Tibial artery (tissue), 4 donors: Measurements from ENCODE around the gene ZC3H12D.
"Not testable (repeated sequence)": the region's sequence is repeated elsewhere in the genome, so short reads cannot be mapped to it uniquely, and the experiment has no call there.

Experiments
- DNase-seq, 2 donors: peaks; one replicate each; pipeline ENCODE4 v3.0.0-alpha.2; 2019
- H3K27ac ChIP-seq, 2 donors: fragments of 200-600 bp; sonication (generic) in 1 of 2; 1 replicate in 1 of 2; 2 replicates in 1 of 2; pipeline ENCODE4 v1.5.1; 2018 to 2019; ENCODE audit warnings: mild to moderate bottlenecking in 1 of 2
- H3K27me3 ChIP-seq, 2 donors: fragments of 200-600 bp; sonication (generic) in 1 of 2; one replicate each; pipeline versions ENCODE4 v1.5.1 to v1.6.0; 2016 to 2019
- H3K36me3 ChIP-seq, 3 donors: fragments of 200-600 bp; sonication (generic) in 2 of 3; one replicate each; pipeline ENCODE4 v1.5.1; 2016 to 2019; ENCODE audit warnings: mild to moderate bottlenecking in 2 of 3
- H3K4me1 ChIP-seq, 4 donors: fragments of 200-600 bp; sonication (generic) in 2 of 4; 1 replicate in 3 of 4; 2 replicates in 1 of 4; pipeline ENCODE4 v1.5.1; 2016 to 2019
- H3K4me3 ChIP-seq, 2 donors: fragments of 200-600 bp; sonication (generic) in 1 of 2; 1 replicate in 1 of 2; 2 replicates in 1 of 2; pipeline ENCODE4 v1.5.1; 2018 to 2019; ENCODE audit warnings: mild to moderate bottlenecking in 2 of 2
- H3K9me3 ChIP-seq, 3 donors: fragments of 200-600 bp; sonication (generic) in 1 of 3; one replicate each; pipeline ENCODE4 v1.5.1; 2016 to 2019
- CTCF ChIP-seq, 2 experiments: fragments of 200-600 bp in 1 of 2; fragments of 450-650 bp in 1 of 2; IDR thresholded peaks; one replicate each; pipeline ENCODE4 v1.5.1; 2017 to 2019; ENCODE audit warnings: antibody characterized with exemption in 2 of 2, mild to moderate bottlenecking in 1 of 2, moderate library complexity in 1 of 2
- intact Hi-C: fragments of 100-400 bp; cut with DNase I; formaldehyde crosslinking; loops from one replicate; pipeline ENCODE4 v1.15.0; 2023; ENCODE audit warnings: low total_unique reads

The ZC3H12D gene

GRCh38 chr6:149499066-149499465 is 14.3 kb upstream of the ZC3H12D start:
- no peak for DNase-seq
- Histone ChIP-seq H3K27ac (no peak overlapping the region), H3K9me3 (no peaks in the 10 kb centered on the region), H3K4me3 (no peak overlapping the region), H3K36me3 (no peaks in the 10 kb centered on the region), H3K4me1 (no peaks in the 10 kb centered on the region), H3K27me3 (no peaks in the 10 kb centered on the region)
- TF ChIP-seq CTCF (IDR thresholded peaks at IDR 0.05): no peak
- intact Hi-C loops: no loop called here

GRCh38 chr6:149497365-149497764 is 12.6 kb upstream of the ZC3H12D start:
- Histone ChIP-seq H3K27me3 (no peaks in the 10 kb centered on the region), H3K4me1 (no peaks in the 10 kb centered on the region), H3K27ac (no peak overlapping the region), H3K36me3 (no peaks in the 10 kb centered on the region), H3K9me3 (no peaks in the 10 kb centered on the region), H3K4me3 (no peak overlapping the region)
- TF ChIP-seq CTCF (IDR thresholded peaks at IDR 0.05): no peak
- intact Hi-C loops: no loop called here
- DNase-seq: no peak

- intact Hi-C loops, H3K36me3 ChIP-seq, H3K9me3 ChIP-seq, H3K4me3 ChIP-seq, H3K4me1 ChIP-seq, H3K27me3 ChIP-seq, DNase-seq, H3K27ac ChIP-seq: not testable (repeated sequence)
Observed at GRCh38 chr6:149496597-149496996, 11.8 kb upstream of the ZC3H12D start.

DNA sequence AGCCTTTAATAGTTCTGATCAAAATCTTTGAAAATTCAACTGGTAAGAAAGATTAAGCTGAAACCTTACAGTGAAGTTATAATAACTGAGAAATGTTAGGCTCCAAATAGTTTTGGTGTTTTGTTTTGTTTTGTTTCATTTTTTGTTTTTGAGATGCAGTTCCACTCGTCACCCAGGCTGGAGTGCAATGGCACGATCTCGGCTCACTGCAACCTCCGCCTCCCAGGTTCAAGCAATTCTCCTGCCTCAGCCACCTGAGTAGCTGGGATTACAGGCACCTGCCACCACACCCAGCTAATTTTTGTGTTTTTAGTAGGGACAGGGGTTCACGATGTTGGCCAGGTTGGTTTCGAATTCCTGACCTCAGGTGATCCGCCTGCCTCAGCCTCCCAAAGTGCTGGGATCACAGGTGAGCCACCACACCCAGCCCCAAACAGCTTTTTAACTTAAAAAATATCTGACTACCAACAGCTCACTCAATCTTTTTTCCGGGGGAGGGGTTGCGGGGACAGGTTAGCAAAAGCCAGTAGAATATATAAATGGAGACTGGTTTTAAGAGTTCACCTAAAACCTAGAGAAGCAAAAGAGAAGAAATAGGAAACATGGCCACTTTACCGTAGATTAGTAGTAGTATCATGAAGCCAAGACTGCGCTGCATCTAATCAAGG is 10.7 kb upstream of the ZC3H12D start:
- H3K4me3 ChIP-seq, H3K9me3 ChIP-seq, DNase-seq, H3K27me3 ChIP-seq, H3K36me3 ChIP-seq, H3K27ac ChIP-seq, H3K4me1 ChIP-seq, intact Hi-C loops: not testable (repeated sequence)

DNA sequence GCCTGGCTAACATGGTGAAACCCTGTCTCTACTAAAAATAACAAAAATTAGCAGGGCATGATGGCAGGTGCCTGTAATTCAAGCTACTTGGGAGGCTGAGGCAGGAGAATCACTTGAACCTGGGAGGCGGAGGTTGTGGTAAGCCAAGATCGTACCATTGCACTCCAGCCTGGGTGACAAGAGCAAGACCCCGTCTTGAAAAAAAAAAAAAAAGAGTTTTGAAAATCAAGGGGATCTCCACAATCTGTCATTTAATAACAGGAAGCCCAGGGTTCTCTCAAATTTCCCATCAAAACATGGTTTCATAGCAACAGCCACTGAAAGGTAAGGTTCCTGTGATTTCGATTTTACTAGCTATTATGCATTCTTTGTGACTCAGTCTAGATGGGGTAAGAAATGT is 10.0 kb upstream of the ZC3H12D start:
- H3K4me3 ChIP-seq, H3K27ac ChIP-seq, H3K4me1 ChIP-seq, H3K27me3 ChIP-seq, intact Hi-C loops, H3K9me3 ChIP-seq, H3K36me3 ChIP-seq, DNase-seq: not testable (repeated sequence)

DNA sequence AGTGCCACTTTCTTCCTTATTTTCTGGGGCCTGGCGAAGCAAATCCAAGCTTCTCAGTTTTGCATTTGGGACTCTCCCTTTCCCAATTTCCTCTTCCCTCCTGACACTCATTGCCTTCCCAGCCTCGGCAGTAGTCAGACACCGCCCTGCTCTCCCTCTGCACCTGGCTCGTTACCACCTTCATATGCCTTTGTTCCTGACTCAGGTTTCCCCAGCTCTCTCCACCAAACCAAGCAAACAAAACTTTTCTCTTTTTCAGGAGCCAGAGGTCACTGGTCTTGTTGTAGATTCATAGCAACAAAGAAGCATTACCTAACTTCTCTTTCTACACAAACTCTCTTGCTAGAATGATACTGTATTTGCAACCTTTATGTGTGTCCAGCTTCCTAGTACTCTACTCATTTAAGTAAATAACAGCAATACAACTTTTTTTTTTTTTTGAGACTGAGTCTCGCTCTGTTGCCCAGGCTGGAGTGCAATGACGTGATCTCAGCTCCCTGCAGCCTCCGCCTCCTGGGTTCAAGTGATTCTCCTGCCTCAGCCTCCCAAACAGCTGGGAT is 9.0 kb upstream of the ZC3H12D start:
- Histone ChIP-seq H3K27ac (no peak overlapping the region), H3K4me1 (no peaks in the 10 kb centered on the region), H3K27me3 (no peaks in the 10 kb centered on the region), H3K4me3 (no peak overlapping the region), H3K36me3 (no peaks in the 10 kb centered on the region), H3K9me3 (no peaks in the 10 kb centered on the region)
- intact Hi-C loops: no loop called here
- no peak for DNase-seq
- no peak for TF ChIP-seq CTCF (IDR thresholded peaks at IDR 0.05)

DNA sequence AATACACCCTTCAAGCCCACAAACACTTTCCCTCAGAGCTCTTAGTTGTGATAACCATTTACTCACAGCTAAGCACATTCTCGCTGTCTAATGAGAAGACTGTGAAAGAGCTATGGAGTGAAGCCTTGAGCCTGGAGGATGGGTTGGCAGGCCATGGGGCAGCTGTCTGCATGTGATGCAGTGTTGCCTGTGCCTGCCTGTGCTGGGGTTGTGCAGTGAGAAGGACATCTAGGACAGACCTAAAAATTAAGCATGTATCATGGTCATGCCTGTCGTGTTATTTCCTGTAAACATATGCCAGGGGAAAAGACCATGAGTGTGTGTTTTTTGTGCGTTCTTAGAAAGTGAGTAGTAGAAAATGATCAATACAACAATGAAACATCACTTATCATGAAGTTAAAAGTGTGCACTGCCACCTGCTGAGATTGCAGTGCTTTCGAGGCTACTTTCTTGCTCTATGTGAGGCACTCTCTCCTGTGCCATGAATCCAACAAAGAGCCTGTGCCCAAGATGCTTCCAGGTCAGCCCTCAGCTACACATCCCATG is 8.1 kb upstream of the ZC3H12D start:
- Histone ChIP-seq H3K36me3 (no peaks in the 10 kb centered on the region), H3K9me3 (no peaks in the 10 kb centered on the region), H3K4me3 (no peak overlapping the region), H3K27ac (no peak overlapping the region), H3K27me3 (no peaks in the 10 kb centered on the region), H3K4me1 (no peaks in the 10 kb centered on the region)
- no peak for TF ChIP-seq CTCF (IDR thresholded peaks at IDR 0.05)
- intact Hi-C loops: no loop called here
- no peak for DNase-seq
